Prostate gland (tissue), 2 donors: ENCODE results near the gene UBR2. TPM values are rescaled to one million over a fixed set of nuclear protein-coding genes. Genes with fewer than 3 reads are reported as not detected.

Experiments used
- DNase-seq: peaks from one replicate; pipeline ENCODE4 v3.0.0-alpha.2; 2019; ENCODE audit warnings: low spot score
- H3K27ac ChIP-seq, 2 donors: fragments of 200-600 bp; sonication (generic); 2 replicates each; pipeline ENCODE4 v1.5.1; 2017 to 2019
- H3K27me3 ChIP-seq: fragments of 200-600 bp; sonication (generic); replicated peaks from 2 replicates; pipeline ENCODE4 v1.5.1; 2019; ENCODE audit not compliant: insufficient read depth
- H3K36me3 ChIP-seq, 2 donors: fragments of 200-600 bp; sonication (generic); 1 replicate in 1 of 2; 2 replicates in 1 of 2; pipeline versions ENCODE4 v1.5.1 to v1.8.1; 2017 to 2019
- H3K4me1 ChIP-seq: fragments of 200-600 bp; sonication (generic); replicated peaks from 2 replicates; pipeline ENCODE4 v1.5.1; 2019
- H3K4me3 ChIP-seq, 2 donors: fragments of 200-600 bp; sonication (generic); 2 replicates each; pipeline ENCODE4 v1.5.1; 2017 to 2019
- H3K9me3 ChIP-seq: fragments of 200-600 bp; sonication (generic); 2 replicates; pipeline ENCODE4 v1.5.1; 2017
- POLR2A ChIP-seq: fragments of 450-650 bp; IDR thresholded peaks from one replicate; pipeline ENCODE4 v1.6.1; 2016; ENCODE audit warnings: antibody characterized with exemption, mild to moderate bottlenecking
- POLR2AphosphoS5 ChIP-seq: sonication (generic); formaldehyde crosslinking; IDR thresholded peaks from one replicate; pipeline ENCODE4 v1.6.1; 2017; ENCODE audit warnings: antibody characterized with exemption
- WGBS: methylation state at CpG from one replicate; pipeline ENCODE4 v1.1.5; 2018; 5-methylcytosine and 5-hydroxymethylcytosine counted together
- intact Hi-C: fragments of 100-400 bp; cut with DNase I; formaldehyde crosslinking; loops from one replicate; pipeline ENCODE4 v1.14.2; 2022
- total RNA-seq, 2 donors: library from RNA; depleted of rRNA; stranded (reverse); fragments of >200 nt; gene quantifications; one replicate each; pipeline ENCODE4 v1.1.0, GENCODE V29; 2016
- TF ChIP-seq, protein P1 (sequence below), 4 experiments: fragments of 200-600 bp in 2 of 4; fragments of 450-650 bp in 2 of 4; sonication (generic) in 2 of 4; IDR thresholded peaks; 1 replicate in 3 of 4; 2 replicates in 1 of 4; pipeline ENCODE4 v1.5.1; 2016 to 2019; ENCODE audit warnings: antibody characterized with exemption in 4 of 4, mild to moderate bottlenecking in 2 of 4, moderate library complexity in 2 of 4

Gene UBR2
- total RNA-seq, 2 donors from 2014 or later = 24.2 to 25.6 TPM

DNA sequence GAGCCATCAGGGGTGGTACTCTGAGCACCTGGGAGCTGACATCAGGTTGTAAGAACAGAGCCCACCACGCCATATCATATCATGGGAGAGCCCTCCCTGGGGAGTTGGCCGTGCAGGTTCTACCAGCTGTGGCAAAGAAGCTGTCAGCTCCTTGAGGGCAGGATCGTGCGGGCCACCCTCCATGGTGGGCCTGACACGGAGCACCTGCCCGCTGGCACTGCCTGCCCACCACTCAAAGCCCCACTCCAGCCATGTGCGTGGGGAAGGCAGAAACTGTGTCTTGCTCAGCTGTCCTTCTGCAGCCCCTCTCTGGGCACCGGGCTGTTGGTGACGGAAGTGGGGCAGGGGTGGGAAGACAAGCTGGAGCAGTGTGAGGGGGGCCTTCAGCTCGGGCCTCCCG is 144.3 kb downstream of the UBR2 start:
- Histone ChIP-seq H3K4me3 (no peak overlapping the region), H3K27ac (no peak overlapping the region), H3K9me3 (no peaks in the 10 kb centered on the region), H3K27me3 (no peaks in the 10 kb centered on the region), H3K4me1 (no peaks in the 10 kb centered on the region), H3K36me3 (no peaks in the 10 kb centered on the region)
- no peak for TF ChIP-seq POLR2AphosphoS5
- WGBS = 93% methylated on average over 10 of the region's 11 CpGs
- DNase-seq = no peak
- intact Hi-C loops = no loop called here

DNA sequence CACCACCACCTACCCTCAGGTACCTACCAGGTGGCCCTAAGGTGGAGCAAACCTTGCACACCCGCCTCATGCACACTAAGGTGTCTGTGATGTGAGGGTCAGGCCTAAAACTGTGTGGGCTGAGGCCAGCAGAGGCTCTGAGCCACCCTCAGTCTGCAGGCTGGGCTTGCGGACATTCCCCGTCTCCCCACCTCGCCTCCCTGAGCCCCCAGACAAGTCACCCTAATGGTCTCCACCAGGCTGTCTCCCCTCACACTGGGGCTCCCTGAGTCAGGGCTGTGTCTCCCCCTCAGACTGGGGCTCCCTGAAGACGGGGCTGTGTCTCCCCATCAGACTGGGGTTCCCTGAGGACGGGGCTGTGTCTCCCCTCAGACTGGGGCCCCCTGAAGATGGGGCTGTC is 146.0 kb downstream of the UBR2 start:
- no peak for DNase-seq
- Histone ChIP-seq H3K4me1 (no peaks in the 10 kb centered on the region), H3K36me3 (no peaks in the 10 kb centered on the region), H3K4me3 (no peak overlapping the region), H3K9me3 (no peaks in the 10 kb centered on the region), H3K27ac (no peak overlapping the region), H3K27me3 (no peaks in the 10 kb centered on the region)
- 98% methylated on average over 6 of the region's 6 CpGs for WGBS
- intact Hi-C loops = no loop called here
- TF ChIP-seq, protein P1, sequence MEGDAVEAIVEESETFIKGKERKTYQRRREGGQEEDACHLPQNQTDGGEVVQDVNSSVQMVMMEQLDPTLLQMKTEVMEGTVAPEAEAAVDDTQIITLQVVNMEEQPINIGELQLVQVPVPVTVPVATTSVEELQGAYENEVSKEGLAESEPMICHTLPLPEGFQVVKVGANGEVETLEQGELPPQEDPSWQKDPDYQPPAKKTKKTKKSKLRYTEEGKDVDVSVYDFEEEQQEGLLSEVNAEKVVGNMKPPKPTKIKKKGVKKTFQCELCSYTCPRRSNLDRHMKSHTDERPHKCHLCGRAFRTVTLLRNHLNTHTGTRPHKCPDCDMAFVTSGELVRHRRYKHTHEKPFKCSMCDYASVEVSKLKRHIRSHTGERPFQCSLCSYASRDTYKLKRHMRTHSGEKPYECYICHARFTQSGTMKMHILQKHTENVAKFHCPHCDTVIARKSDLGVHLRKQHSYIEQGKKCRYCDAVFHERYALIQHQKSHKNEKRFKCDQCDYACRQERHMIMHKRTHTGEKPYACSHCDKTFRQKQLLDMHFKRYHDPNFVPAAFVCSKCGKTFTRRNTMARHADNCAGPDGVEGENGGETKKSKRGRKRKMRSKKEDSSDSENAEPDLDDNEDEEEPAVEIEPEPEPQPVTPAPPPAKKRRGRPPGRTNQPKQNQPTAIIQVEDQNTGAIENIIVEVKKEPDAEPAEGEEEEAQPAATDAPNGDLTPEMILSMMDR (IDR thresholded peaks at IDR 0.05) = no peak
- no peak for TF ChIP-seq POLR2A
- no peak for TF ChIP-seq POLR2AphosphoS5

DNA sequence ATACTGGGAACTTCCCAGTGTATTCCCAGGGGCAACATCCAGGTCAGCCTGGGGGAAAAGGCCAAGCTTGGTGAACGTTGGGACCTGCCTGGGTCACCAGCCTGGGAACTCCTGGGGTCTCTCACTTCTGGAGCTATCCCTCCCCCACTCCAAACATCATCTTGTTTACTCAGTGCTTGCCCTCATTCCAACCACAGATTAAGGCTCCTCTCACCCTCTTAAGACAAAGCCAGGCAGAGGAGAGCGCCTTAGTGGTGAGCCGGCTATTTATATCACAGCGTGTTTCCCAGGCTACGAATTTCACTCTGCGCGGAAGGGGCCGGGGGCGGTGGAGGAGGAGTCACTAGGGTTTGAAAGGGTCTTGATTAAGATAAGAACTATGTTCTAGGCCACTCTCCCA is 146.5 kb downstream of the UBR2 start:
- Histone ChIP-seq H3K27me3 (no peaks in the 10 kb centered on the region), H3K27ac (no peak overlapping the region), H3K4me3 (no peak overlapping the region), H3K9me3 (no peaks in the 10 kb centered on the region), H3K4me1 (no peaks in the 10 kb centered on the region), H3K36me3 (no peaks in the 10 kb centered on the region)
- no peak for DNase-seq
- 52% methylated on average over 9 of the region's 9 CpGs for WGBS
- no peak for TF ChIP-seq POLR2AphosphoS5
- intact Hi-C loops = no loop called here

DNA sequence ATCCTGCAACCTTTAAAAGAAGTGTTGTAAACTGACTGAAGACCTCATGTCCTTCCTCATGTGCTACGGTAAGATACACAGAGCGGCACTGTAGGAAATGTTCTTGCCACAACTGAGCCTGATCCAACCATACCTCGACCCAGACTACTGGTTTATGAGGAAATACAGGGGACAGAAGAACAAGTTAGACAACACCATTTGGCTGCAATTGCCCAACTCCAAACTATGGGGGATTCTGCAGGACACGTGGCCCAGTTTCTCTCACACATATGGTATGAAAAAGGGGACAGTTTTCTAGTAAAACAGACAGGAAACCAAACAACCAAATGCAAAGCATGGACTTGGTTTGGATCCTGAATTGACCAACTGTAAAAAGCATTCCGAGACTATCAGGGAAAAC is 148.1 kb downstream of the UBR2 start:
- H3K27ac ChIP-seq = no peak overlapping the region
- TF ChIP-seq, protein P1 (IDR thresholded peaks at IDR 0.05) = no peak
- TF ChIP-seq POLR2AphosphoS5 (no peak), POLR2A (no peak)
- no peaks in the 10 kb centered on the region for H3K36me3 ChIP-seq
- no peak for DNase-seq
- H3K4me1 ChIP-seq = no peaks in the 10 kb centered on the region
- intact Hi-C loops = no loop called here
- no peak overlapping the region for H3K4me3 ChIP-seq
- no peaks in the 10 kb centered on the region for H3K9me3 ChIP-seq
- H3K27me3 ChIP-seq = no peaks in the 10 kb centered on the region
- WGBS = 93% methylated on average over 5 of the region's 5 CpGs

DNA sequence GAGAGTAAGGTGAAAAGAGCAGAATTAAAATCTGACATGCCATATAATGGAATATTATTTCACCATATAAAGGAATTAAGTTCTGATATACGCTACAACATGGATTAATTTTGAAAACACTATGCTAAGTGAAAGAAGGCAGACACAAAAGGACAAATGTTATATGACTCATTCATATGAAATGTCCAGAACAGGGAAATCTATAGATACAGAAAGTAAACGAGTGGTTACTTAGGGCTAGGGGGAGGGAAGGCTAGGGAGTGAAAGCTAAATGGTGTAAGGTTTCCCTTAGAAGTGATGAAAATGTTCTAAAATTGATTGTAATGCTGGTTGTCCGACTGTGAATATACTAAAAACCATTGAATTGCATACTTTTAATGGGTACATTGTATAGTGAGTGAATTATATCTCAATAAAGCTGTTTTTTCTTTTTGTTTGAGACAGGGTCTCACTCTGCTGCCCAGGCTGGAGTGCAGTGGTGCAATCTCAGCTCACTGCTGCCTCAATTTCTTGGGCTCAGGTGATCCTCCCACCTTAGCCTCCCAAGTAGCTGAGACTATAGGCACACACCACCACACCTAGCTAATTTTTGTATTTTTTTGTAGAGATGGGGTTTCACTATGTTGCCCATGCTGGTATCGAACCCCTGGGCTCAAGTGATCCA is 150.4 kb downstream of the UBR2 start:
- intact Hi-C loops = no loop called here
- TF ChIP-seq POLR2AphosphoS5 (no peak), POLR2A (no peak)
- TF ChIP-seq, protein P1 (IDR thresholded peaks at IDR 0.05) = no peak
- WGBS = 82% methylated on average over 4 of the region's 4 CpGs

DNA sequence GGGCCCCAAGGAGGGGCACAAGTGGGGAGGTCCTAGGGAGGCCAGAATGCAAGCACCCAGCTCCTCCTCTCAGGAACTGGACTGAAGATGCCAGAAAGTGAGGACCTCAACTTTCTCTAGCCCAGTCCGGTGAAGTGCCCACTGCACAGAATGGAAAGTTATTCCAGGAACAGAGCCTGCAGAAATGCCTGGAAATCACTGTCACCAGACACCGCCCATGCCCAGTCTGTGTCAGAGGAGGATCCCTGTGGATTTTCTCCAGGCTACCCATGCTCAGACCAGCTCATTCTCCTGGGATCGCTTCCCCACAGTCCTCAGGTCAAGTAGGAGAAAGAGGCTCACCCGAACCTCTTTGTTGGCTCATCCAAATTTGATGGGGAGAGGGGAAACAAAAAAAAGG is 152.0 kb downstream of the UBR2 start:
- TF ChIP-seq POLR2AphosphoS5 = no peak
- TF ChIP-seq, protein P1 (IDR thresholded peaks at IDR 0.05) = no peak
- no peak for TF ChIP-seq POLR2A
- intact Hi-C loops = no loop called here
- DNase-seq = no peak
- 82% methylated on average over 4 of the region's 4 CpGs for WGBS
- Histone ChIP-seq H3K4me1 (no peaks in the 10 kb centered on the region), H3K36me3 (no peaks in the 10 kb centered on the region), H3K27ac (no peak overlapping the region), H3K27me3 (no peaks in the 10 kb centered on the region), H3K4me3 (no peak overlapping the region), H3K9me3 (no peaks in the 10 kb centered on the region)

More for the DNA sequence above, 150.4 kb downstream of the UBR2 start:
- H3K4me1 ChIP-seq = no peaks in the 10 kb centered on the region
- H3K27ac ChIP-seq = no peak overlapping the region
- no peak for DNase-seq
- no peaks in the 10 kb centered on the region for H3K36me3 ChIP-seq
- no peaks in the 10 kb centered on the region for H3K9me3 ChIP-seq
- H3K27me3 ChIP-seq = no peaks in the 10 kb centered on the region
- H3K4me3 ChIP-seq = no peak overlapping the region
